Hematopoietic multipotent progenitor cell treated with erythropoietin and hydrocortisone succinate and interleukin-3 and kit ligand, for 17 days (in vitro differentiated cells): ENCODE measurements around the gene HIC1.

Experiments used
- DNase-seq: peaks from one replicate; pipeline ENCODE4 v3.0.0-alpha.2; 2015; ENCODE audit warnings: low spot score

HIC1 gene

DNA sequence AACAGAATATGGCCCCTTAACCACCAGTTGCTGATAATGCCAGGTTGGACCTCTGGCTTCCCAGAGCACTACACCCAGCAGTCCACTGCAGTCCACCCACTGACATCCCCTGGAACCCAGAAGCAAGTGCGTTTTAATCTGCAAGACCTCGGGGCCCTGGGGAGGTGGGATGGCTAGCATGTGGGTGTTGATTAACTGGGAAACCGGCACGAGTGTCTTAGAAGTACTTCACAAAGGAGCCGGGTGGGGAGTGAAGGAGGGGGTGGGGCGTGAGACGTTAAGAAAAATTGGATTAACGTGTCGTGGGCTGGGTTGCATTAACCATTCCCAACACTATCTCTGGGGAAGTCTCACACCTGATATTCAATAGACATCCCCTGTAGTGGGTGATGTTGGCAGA lies 6.1 kb upstream of the HIC1 start:
- no peak for DNase-seq

DNA sequence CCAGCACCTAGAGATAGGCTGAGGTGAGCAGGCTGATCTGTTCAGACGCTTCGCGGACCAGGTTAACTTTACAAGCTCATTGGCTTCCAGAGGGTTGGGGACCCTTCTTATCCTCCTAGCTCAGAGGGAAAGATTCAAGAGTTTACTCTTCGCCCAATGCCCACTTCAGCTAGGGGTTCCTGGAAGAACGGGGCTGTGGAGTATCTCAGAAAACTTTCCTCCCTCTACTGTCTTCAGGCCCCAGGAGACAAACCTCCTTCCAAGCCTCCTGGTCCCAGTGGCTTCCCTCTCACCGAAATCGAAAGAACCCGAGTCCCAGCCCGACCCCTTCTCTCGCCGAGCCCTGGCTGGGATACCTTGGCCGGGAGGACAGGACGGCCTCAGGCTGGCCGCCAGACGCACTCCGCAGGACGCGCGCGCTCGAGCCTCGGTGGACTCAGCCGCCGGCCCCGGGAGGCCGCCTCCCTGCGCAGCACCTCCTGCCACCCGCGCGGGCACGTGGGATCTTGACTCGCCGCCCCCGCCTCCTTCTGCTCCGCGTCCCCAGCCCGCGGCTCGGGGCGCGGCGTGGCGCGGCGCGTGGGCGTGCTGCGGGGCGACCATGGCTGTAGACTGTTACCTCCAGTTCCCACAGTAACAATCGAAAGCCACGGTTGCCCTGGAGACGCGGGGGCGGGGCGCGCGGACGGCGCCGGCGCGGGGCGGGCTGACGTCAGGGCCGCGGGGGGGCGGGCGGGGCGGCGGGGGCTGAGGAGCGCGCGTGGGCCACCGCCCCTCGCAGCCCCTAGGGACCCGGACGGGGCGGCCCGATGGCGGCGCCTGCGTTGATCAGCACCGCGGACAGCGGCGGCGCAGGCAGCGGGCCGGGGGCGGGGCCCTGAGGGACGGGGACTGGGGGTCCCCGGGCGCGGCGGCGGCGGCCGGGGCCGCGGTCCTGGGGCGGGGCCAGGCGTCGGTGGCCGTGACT lies 5.3 kb upstream of the HIC1 start:
- peak; percentile 87 for DNase-seq

- DNase-seq = peak; percentile 87
These were observed 4.4 kb upstream of the HIC1 start for GRCh38 chr17:2050300-2051060.

GRCh38 chr17:2051061-2051932 lies 3.6 kb upstream of the HIC1 start:
- no peak for DNase-seq

DNA sequence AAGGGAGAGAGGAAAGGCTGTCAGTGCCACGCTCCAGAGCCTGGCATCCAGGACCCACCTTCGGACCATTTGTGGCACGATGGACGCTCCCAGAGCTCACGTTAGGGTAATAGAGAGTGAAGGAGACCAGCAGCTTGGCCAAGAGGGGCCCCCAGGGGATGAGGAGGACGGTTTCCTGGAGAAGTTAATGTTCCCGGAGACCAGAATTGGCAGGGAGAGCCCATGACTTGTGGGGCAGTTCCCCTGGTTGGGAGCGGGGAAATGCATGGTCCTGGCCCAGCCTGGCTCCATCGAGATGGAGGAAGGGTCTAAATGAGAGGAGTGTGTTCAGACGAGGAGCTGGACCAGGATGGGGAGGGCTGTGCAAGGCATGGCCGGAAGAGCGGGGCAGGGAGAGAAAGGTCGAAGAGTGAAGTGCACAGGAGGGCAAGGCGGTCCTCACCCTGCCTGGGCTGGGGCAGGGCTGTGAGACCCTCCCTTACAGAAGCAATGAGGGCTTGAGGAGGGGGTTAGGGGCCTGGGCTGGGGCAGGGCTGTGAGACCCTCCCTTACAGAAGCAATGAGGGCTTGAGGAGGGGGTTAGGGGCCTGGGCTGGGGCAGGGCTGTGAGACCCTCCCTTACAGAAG lies 2.9 kb upstream of the HIC1 start:
- no peak for DNase-seq

DNA sequence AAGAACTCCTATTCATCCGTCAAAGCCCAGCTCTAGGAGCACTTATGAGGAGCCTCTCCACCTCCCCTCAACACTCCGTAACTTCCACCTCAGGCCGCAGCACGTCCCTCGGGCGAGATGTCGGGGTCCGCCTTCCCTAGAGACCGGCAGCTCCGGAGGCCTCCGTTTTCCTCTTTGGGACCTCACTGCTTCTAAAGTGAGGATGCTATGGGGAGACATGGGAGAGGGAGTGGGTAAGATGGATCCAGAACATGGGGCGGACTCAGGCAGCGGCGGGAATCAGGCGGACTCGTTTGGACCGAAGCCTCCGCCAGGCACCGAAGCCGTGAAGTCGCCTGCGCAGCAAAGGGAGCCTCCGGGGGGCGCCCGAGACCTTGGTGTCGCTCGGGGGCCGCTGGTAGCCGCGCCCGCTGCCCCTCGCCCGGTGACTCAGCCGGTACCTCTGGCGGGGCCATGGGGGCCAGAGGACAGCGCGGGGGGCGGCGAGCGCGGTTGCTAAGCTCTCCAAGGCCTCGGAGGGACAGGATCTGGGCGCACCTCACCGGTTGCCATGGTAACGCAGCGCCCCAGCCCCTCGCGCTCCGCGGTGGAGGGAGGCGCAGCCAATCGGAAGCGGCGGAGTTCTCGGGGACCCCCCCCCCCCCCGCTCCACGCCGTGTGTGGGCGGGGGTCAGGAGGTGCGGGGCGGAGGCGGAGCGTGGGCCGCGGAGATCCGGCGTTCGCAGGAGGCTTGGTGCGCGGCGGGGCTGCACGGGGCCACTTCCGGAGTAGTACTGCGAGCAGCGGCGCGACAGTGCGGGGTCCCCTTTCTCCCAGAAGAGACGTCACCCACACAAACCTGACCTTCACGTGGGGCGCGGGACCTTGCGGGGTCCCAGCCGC lies 1.3 kb upstream of the HIC1 start:
- DNase-seq = peak; percentile 32

DNA sequence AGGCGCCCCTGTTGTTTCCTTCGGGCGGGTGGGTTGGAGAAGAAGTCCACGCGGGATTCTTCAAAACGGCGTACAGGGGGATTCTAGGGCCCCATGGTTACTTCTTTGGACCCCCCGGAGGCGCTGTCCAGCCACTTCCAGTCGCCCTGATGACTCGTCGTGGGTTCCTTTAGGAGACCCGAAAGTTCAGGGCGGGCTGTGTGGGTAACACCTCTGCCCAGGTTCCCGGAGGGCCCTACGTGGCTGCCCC lies 716 bp upstream of the HIC1 start:
- DNase-seq = no peak

- no peak for DNase-seq
These were observed 646 bp downstream of the HIC1 start for GRCh38 chr17:2055292-2056205.

GRCh38 chr17:2056206-2057174 lies 1.6 kb downstream of the HIC1 start:
- no peak for DNase-seq

DNA sequence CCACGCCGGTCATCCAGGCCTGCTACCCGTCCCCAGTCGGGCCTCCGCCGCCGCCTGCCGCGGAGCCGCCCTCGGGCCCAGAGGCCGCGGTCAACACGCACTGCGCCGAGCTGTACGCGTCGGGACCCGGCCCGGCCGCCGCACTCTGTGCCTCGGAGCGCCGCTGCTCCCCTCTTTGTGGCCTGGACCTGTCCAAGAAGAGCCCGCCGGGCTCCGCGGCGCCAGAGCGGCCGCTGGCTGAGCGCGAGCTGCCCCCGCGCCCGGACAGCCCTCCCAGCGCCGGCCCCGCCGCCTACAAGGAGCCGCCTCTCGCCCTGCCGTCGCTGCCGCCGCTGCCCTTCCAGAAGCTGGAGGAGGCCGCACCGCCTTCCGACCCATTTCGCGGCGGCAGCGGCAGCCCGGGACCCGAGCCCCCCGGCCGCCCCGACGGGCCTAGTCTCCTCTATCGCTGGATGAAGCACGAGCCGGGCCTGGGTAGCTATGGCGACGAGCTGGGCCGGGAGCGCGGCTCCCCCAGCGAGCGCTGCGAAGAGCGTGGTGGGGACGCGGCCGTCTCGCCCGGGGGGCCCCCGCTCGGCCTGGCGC lies 2.4 kb downstream of the HIC1 start:
- DNase-seq = no peak

DNA sequence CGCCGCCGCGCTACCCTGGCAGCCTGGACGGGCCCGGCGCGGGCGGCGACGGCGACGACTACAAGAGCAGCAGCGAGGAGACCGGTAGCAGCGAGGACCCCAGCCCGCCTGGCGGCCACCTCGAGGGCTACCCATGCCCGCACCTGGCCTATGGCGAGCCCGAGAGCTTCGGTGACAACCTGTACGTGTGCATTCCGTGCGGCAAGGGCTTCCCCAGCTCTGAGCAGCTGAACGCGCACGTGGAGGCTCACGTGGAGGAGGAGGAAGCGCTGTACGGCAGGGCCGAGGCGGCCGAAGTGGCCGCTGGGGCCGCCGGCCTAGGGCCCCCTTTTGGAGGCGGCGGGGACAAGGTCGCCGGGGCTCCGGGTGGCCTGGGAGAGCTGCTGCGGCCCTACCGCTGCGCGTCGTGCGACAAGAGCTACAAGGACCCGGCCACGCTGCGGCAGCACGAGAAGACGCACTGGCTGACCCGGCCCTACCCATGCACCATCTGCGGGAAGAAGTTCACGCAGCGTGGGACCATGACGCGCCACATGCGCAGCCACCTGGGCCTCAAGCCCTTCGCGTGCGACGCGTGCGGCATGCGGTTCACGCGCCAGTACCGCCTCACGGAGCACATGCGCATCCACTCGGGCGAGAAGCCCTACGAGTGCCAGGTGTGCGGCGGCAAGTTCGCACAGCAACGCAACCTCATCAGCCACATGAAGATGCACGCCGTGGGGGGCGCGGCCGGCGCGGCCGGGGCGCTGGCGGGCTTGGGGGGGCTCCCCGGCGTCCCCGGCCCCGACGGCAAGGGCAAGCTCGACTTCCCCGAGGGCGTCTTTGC lies 3.1 kb downstream of the HIC1 start:
- no peak for DNase-seq

DNA sequence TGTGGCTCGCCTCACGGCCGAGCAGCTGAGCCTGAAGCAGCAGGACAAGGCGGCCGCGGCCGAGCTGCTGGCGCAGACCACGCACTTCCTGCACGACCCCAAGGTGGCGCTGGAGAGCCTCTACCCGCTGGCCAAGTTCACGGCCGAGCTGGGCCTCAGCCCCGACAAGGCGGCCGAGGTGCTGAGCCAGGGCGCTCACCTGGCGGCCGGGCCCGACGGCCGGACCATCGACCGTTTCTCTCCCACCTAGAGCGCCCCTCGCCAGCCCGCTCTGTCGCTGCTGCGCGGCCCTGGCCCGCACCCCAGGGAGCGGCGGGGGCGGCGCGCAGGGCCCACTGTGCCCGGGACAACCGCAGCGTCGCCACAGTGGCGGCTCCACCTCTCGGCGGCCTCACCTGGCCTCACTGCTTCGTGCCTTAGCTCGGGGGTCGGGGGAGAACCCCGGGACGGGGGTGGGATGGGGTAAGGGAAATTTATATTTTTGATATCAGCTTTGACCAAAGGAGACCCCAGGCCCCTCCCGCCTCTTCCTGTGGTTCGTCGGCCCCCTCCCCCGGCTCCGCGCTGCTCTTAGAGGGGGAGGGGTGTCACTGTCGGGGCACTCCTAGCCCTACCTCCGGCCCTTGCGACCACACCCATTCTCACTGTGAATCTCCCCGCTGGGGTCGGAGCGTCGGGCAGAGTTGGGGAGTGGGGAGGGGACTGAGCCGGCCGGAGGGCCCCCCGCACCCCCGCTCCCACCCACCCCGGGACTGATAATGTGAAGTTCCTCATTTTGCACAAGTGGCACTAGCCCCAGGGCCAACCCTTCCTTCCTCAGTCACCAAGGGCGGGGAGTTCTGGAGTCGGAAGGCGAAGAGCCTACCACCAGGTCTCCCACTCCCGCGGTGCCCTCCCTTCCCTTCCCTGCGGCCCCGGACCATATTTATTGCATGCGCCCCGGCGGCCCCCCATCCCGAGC lies 4.0 kb downstream of the HIC1 start:
- DNase-seq = peak; percentile 72

- DNase-seq = no peak
These were observed 4.9 kb downstream of the HIC1 start for GRCh38 chr17:2059547-2060384.

GRCh38 chr17:2060385-2060658 lies 5.4 kb downstream of the HIC1 start:
- no peak for DNase-seq

GRCh38 chr17:2060681-2061440 lies 6.0 kb downstream of the HIC1 start:
- no peak for DNase-seq
